GM12878 (cell line): ENCODE measurements around the gene MAGI2. TPM values are rescaled to one million over a fixed set of nuclear protein-coding genes. Genes with fewer than 3 reads are reported as not detected.

Experiments used
- ATAC-seq: fragments of 200-7000 bp; cut with Tn5 transposase; 3 replicates; pipeline ENCODE4 v1.9.1; 2020; ENCODE audit warnings: mild to moderate bottlenecking, moderate library complexity
- BruUV-seq: library from RNA; stranded (reverse); fragments of 400-500 nt; replicated peaks from 2 replicates; lab custom pipeline; 2021; lab: Mats Ljungman, UMichigan
- CTCF ChIA-PET: fragments of 300-600 bp; sonication (Branson Sonifier 250); formaldehyde crosslinking; extraction: SDS; loops from one replicate; lab custom pipeline; 2021; ENCODE audit warnings: inconsistent platforms; lab: Yijun Ruan, JAX
- POLR2A ChIA-PET: fragments of 350-600 bp; formaldehyde crosslinking; extraction: SDS; loops from one replicate; lab custom pipeline; 2021; ENCODE audit warnings: inconsistent platforms; lab: Charles Lee
- RAD21 ChIA-PET: fragments of 300-600 bp; sonication (Branson Sonifier 250); formaldehyde crosslinking; loops from one replicate; lab custom pipeline; 2023; ENCODE audit warnings: antibody characterized with exemption; ENCODE audit not compliant: unreplicated experiment; lab: Charles Lee
- SMC1A ChIA-PET: fragments of 300-600 bp; sonication (Branson Sonifier 250); formaldehyde crosslinking; loops from one replicate; lab custom pipeline; 2023; ENCODE audit not compliant: unreplicated experiment, uncharacterized antibody; lab: Charles Lee
- DNase-seq: peaks from one replicate; pipeline ENCODE4 v3.0.0-alpha.2; 2011; ENCODE audit warnings: low read depth, low spot score
- FAIRE-seq: peaks from 3 replicates; lab custom pipeline; 2011; peaks lifted over from hg19 to GRCh38; lab: Jason Lieb, UNC
- H2AFZ ChIP-seq: 2 replicates; pipeline ENCODE4 v1.6.0; 2011; ENCODE audit warnings: low read depth, low read length, control low read depth; ENCODE audit not compliant: control insufficient read depth
- H3K27ac ChIP-seq: 2 replicates; pipeline ENCODE4 v1.5.1; 2011; ENCODE audit warnings: control low read depth; ENCODE audit not compliant: control insufficient read depth, insufficient read depth
- H3K27me3 ChIP-seq, 2 experiments: replicated peaks in 1 of 2; 2 replicates each; pipeline versions ENCODE4 v1.6.0 to v1.6.1; 2011; ENCODE audit warnings: low read length in 1 of 2; ENCODE audit not compliant: control insufficient read depth in 2 of 2, insufficient read depth in 2 of 2
- H3K36me3 ChIP-seq, 2 experiments: 2 replicates each; pipeline ENCODE4 v1.5.1; 2011; ENCODE audit warnings: low read length in 1 of 2; ENCODE audit not compliant: control insufficient read depth in 2 of 2, insufficient read depth in 2 of 2
- H3K4me1 ChIP-seq: 2 replicates; pipeline ENCODE4 v1.6.1; 2011; ENCODE audit warnings: mild to moderate bottlenecking, low read length, moderate library complexity, mixed read lengths; ENCODE audit not compliant: control insufficient read depth, insufficient read depth
- H3K4me2 ChIP-seq: 2 replicates; pipeline ENCODE4 v1.6.0; 2011; ENCODE audit warnings: control low read depth; ENCODE audit not compliant: control insufficient read depth, insufficient read depth
- H3K4me3 ChIP-seq: fragments of 200-600 bp; sonication (generic); 2 replicates; pipeline ENCODE4 v1.5.1; 2016
- H3K79me2 ChIP-seq: 2 replicates; pipeline ENCODE4 v1.6.0; 2011; ENCODE audit warnings: low read length; ENCODE audit not compliant: control insufficient read depth, insufficient read depth
- H3K9ac ChIP-seq: 2 replicates; pipeline ENCODE4 v1.8.0; 2011; ENCODE audit warnings: low read length, control low read depth, mixed read lengths; ENCODE audit not compliant: control insufficient read depth, insufficient read depth
- H3K9me3 ChIP-seq: replicated peaks from 3 replicates; pipeline ENCODE4 v1.5.1; 2011; ENCODE audit warnings: mild to moderate bottlenecking, low read length; ENCODE audit not compliant: control insufficient read depth, insufficient read depth
- H4K20me1 ChIP-seq: 2 replicates; pipeline ENCODE4 v1.6.0; 2011; ENCODE audit not compliant: control insufficient read depth, insufficient read depth
- EED ChIP-seq: sonication (generic); IDR thresholded peaks from 2 replicates; pipeline ENCODE4 v1.6.1; 2016; ENCODE audit warnings: antibody characterized with exemption, low read depth
- EP300 ChIP-seq, 2 experiments: fragments of 150-350 bp in 1 of 2; IDR thresholded peaks; 2 replicates each; pipeline ENCODE4 v1.6.1; 2011 to 2012; ENCODE audit warnings: low read depth in 2 of 2, low read length in 2 of 2, borderline replicate concordance in 1 of 2, improper control_type of control experiment in 1 of 2, inconsistent platforms in 1 of 2; ENCODE audit not compliant: control insufficient read depth in 1 of 2
- MEF2A ChIP-seq: IDR thresholded peaks from 2 replicates; pipeline ENCODE4 v1.6.1; 2011; ENCODE audit warnings: low read depth, mild to moderate bottlenecking, low read length, moderate library complexity; ENCODE audit not compliant: insufficient read depth
- PML ChIP-seq: IDR thresholded peaks from 2 replicates; pipeline ENCODE4 v1.6.1; 2012; ENCODE audit warnings: low read length, inconsistent platforms
- POLR2A ChIP-seq: IDR thresholded peaks from 2 replicates; pipeline ENCODE4 v1.6.1; 2011; ENCODE audit warnings: low read depth, mild to moderate bottlenecking, low read length
- TCF7 ChIP-seq: IDR thresholded peaks from 2 replicates; pipeline ENCODE4 v1.6.1; 2014; ENCODE audit warnings: antibody characterized with exemption, borderline replicate concordance
- YBX1 ChIP-seq: fragments of 450-650 bp; IDR thresholded peaks from 2 replicates; pipeline ENCODE4 v1.6.1; 2016; ENCODE audit warnings: antibody characterized with exemption
- WGBS: methylation state at CpG from one replicate; pipeline ENCODE4 v1.1.6; 2016; ENCODE audit warnings: low lambda C conversion rate; ENCODE audit not compliant: insufficient replicate concordance, insufficient coverage; ENCODE audit errors: missing lambda C conversion rate; 5-methylcytosine and 5-hydroxymethylcytosine counted together
- in situ Hi-C: fragments of 300-500 bp; cut with MboI; formaldehyde crosslinking; loops from 9 replicates; pipeline ENCODE4 v1.14.3; 2018; ENCODE audit warnings: mixed read lengths
- intact Hi-C: fragments of 100-400 bp; cut with micrococcal nuclease; formaldehyde crosslinking; loops from one replicate; pipeline ENCODE4 v1.14.2; 2022; ENCODE audit not compliant: unreplicated experiment
- polyA plus RNA-seq, 11 experiments: library from polyadenylated mRNA; depleted of rRNA in 4 of 11; unstranded in 6 of 11; stranded (reverse) in 5 of 11; fragments of >200 nt; fragmentation: Nextera tagmentation in 4 of 11; fragmentation: Illumina TruSeq in 1 of 11; extraction: Ambion mirVana in 4 of 11; extraction: Trizol in 1 of 11; gene quantifications; 1 replicate in 1 of 11; 2 replicates in 10 of 11; pipeline versions ENCODE4 v1.2.1 to v1.2.3, GENCODE V29; 2011 to 2016; ENCODE audit warnings: inconsistent platforms in 2 of 11, missing spikeins in 2 of 11, low read depth in 1 of 11
- total RNA-seq, 4 experiments: library from RNA; depleted of rRNA in 3 of 4; stranded (reverse); fragments of >200 nt in 3 of 4; fragmentation: Illumina TruSeq in 1 of 4; extraction: Trizol in 1 of 4; gene quantifications; 2 replicates each; pipeline versions ENCODE4 v1.2.1 to v1.2.3, GENCODE V29; 2013 to 2021
- TF ChIP-seq, protein P1 (sequence below): fragments of 450-650 bp; IDR thresholded peaks from 2 replicates; pipeline ENCODE4 v1.6.1; 2017; ENCODE audit warnings: mild to moderate bottlenecking, low read depth, inconsistent platforms; ENCODE audit not compliant: poor library complexity, severe bottlenecking
- TF ChIP-seq, protein P2 (sequence below): IDR thresholded peaks from 2 replicates; pipeline ENCODE4 v1.6.1; 2012; ENCODE audit warnings: low read depth, low read length, improper control_type of control experiment
- TF ChIP-seq, protein P3 (sequence below): fragments of 450-650 bp; IDR thresholded peaks from 2 replicates; pipeline ENCODE4 v1.6.1; 2016; ENCODE audit warnings: mild to moderate bottlenecking, moderate library complexity, borderline replicate concordance

The MAGI2 gene
- total and polyA plus RNA-seq, 10 of the 15 experiments (the other 5 are each of a cell fraction or from before 2014, with no cell fraction given): 0.01 to 0.31 (median 0.05) TPM; not detected in 2

DNA sequence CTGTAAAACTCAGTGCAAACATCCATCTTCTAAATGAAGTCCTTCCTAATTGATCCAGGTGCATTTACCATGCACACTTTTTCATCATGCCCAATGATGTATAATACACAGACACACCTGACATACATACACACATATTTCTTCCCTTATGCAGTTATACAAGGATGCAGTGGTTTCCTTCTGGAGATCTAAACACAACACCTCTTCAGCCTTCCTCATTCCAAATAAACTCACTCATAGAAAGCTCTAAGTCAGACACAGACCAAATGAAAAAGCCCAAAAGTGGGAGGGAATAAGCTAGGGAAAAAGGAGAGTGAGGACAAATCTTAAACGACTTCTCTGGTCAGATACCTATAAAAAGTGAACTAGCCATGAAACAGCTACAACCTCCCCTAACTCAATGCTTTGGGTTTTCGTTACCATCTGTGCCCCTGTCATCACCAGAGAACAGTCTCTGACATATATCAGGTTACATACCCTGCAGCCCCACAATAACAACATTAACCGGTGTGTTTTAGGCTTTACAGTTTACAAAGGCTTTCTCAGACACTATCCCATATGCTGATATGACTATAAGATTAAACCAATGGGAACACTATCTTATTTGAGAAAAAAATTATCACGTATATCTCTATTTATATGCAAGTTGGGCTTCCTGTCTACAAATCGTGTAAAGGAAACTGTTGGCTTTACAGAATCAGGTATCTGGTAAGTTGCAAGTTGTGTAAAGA is 979.7 kb downstream of the MAGI2 start:
- H2AFZ ChIP-seq: no peak overlapping the region
- no peaks in the 10 kb centered on the region for H3K9me3 ChIP-seq
- no peaks in the 10 kb centered on the region for H3K79me2 ChIP-seq
- ChIA-PET SMC1A (interaction anchor here (0.7 to 0.9 kb wide), 2 partner anchors 9 to 14 kb away, joined by 3 to 4 read pairs; no protein-coding TSS in a partner anchor), CTCF (no interaction called here), POLR2A (no interaction called here), RAD21 (no interaction called here)
- no peak overlapping the region for H3K27ac ChIP-seq
- H3K9ac ChIP-seq: no peak overlapping the region
- no peaks in the 10 kb centered on the region for H3K27me3 ChIP-seq
- TF ChIP-seq, protein P1, sequence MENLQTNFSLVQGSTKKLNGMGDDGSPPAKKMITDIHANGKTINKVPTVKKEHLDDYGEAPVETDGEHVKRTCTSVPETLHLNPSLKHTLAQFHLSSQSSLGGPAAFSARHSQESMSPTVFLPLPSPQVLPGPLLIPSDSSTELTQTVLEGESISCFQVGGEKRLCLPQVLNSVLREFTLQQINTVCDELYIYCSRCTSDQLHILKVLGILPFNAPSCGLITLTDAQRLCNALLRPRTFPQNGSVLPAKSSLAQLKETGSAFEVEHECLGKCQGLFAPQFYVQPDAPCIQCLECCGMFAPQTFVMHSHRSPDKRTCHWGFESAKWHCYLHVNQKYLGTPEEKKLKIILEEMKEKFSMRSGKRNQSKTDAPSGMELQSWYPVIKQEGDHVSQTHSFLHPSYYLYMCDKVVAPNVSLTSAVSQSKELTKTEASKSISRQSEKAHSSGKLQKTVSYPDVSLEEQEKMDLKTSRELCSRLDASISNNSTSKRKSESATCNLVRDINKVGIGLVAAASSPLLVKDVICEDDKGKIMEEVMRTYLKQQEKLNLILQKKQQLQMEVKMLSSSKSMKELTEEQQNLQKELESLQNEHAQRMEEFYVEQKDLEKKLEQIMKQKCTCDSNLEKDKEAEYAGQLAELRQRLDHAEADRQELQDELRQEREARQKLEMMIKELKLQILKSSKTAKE: no peak
- no peak for TF ChIP-seq POLR2A
- in situ Hi-C loops: no loop called here
- ATAC-seq: no peak
- no peak for DNase-seq
- FAIRE-seq: no peak
- BruUV-seq: no TSS peak
- intact Hi-C loops: no loop called here
- H3K36me3 ChIP-seq: no peaks in the 10 kb centered on the region
- H3K4me3 ChIP-seq: no peak overlapping the region
- no peak overlapping the region for H3K4me2 ChIP-seq
- 8% methylated on average over 5 of the region's 5 CpGs for WGBS
- H4K20me1 ChIP-seq: no peaks in the 10 kb centered on the region
- no peaks in the 10 kb centered on the region for H3K4me1 ChIP-seq

DNA sequence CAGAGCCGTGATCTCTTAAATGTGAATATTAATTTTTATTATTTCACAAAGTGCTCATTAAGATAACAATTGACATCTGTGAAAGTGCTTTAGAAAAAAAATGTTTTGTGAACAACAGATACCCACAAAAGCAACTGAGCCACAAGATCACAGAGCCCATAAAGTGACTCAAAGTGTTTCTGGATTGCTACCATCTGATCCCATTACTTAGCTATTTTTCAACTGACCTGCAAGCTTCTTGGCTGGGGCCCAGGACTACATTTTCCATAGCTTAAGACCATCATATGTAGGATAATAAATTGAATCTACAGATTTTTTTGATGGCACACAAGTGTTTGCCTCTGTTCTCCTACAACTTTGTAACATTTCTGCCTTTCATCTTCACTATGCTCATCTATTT is 980.4 kb downstream of the MAGI2 start:
- CTCF ChIA-PET: no interaction called here
- no peak for TF ChIP-seq YBX1
- no peak for TF ChIP-seq EP300 (IDR thresholded peaks at IDR 0.05; ENCODE audit: borderline replicate concordance in 1 of 2, control insufficient read depth in 1 of 2, low read depth in 2 of 2, low read length in 2 of 2)
- no peak for TF ChIP-seq EED
- TF ChIP-seq PML: no peak
- TF ChIP-seq MEF2A: no peak
- TF ChIP-seq TCF7: no peak
- TF ChIP-seq, protein P2, sequence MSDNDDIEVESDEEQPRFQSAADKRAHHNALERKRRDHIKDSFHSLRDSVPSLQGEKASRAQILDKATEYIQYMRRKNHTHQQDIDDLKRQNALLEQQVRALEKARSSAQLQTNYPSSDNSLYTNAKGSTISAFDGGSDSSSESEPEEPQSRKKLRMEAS: no peak
- TF ChIP-seq, protein P3, sequence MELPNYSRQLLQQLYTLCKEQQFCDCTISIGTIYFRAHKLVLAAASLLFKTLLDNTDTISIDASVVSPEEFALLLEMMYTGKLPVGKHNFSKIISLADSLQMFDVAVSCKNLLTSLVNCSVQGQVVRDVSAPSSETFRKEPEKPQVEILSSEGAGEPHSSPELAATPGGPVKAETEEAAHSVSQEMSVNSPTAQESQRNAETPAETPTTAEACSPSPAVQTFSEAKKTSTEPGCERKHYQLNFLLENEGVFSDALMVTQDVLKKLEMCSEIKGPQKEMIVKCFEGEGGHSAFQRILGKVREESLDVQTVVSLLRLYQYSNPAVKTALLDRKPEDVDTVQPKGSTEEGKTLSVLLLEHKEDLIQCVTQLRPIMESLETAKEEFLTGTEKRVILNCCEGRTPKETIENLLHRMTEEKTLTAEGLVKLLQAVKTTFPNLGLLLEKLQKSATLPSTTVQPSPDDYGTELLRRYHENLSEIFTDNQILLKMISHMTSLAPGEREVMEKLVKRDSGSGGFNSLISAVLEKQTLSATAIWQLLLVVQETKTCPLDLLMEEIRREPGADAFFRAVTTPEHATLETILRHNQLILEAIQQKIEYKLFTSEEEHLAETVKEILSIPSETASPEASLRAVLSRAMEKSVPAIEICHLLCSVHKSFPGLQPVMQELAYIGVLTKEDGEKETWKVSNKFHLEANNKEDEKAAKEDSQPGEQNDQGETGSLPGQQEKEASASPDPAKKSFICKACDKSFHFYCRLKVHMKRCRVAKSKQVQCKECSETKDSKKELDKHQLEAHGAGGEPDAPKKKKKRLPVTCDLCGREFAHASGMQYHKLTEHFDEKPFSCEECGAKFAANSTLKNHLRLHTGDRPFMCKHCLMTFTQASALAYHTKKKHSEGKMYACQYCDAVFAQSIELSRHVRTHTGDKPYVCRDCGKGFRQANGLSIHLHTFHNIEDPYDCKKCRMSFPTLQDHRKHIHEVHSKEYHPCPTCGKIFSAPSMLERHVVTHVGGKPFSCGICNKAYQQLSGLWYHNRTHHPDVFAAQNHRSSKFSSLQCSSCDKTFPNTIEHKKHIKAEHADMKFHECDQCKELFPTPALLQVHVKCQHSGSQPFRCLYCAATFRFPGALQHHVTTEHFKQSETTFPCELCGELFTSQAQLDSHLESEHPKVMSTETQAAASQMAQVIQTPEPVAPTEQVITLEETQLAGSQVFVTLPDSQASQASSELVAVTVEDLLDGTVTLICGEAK: no peak

More for the DNA sequence above, 980.4 kb downstream of the MAGI2 start:
- Histone ChIP-seq H4K20me1 (no peaks in the 10 kb centered on the region), H3K4me3 (no peak overlapping the region), H3K27ac (no peak overlapping the region), H3K79me2 (no peaks in the 10 kb centered on the region), H3K9ac (no peak overlapping the region), H3K9me3 (no peaks in the 10 kb centered on the region), H3K4me2 (no peak overlapping the region), H3K27me3 (no peaks in the 10 kb centered on the region), H3K4me1 (no peaks in the 10 kb centered on the region), H3K36me3 (no peaks in the 10 kb centered on the region), H2AFZ (no peak overlapping the region)
- ATAC-seq (no peak), FAIRE-seq (no peak), DNase-seq (no peak)
- 0% methylated on average over 1 of the region's 1 CpG for WGBS
- SMC1A ChIA-PET: no interaction called here
- RAD21 ChIA-PET: no interaction called here
- in situ Hi-C loops: no loop called here
- BruUV-seq: no TSS peak
- POLR2A ChIA-PET: no interaction called here
- intact Hi-C loops: no loop called here
